Activated CD8-positive, alpha-beta memory T cell treated with anti-CD3 and anti-CD28 coated beads for 4 hours (primary cell): ENCODE measurements around the gene SNX3.
"Not testable (repeated sequence)": the region's sequence is repeated elsewhere in the genome, so short reads cannot be mapped to it uniquely, and the experiment has no call there.

ENCODE experiments used
- DNase-seq, 2 donors: peaks; one replicate each; pipeline ENCODE4 v3.0.0-alpha.2; 2020; ENCODE audit warnings: low read depth in 2 of 2

SNX3 gene

DNA sequence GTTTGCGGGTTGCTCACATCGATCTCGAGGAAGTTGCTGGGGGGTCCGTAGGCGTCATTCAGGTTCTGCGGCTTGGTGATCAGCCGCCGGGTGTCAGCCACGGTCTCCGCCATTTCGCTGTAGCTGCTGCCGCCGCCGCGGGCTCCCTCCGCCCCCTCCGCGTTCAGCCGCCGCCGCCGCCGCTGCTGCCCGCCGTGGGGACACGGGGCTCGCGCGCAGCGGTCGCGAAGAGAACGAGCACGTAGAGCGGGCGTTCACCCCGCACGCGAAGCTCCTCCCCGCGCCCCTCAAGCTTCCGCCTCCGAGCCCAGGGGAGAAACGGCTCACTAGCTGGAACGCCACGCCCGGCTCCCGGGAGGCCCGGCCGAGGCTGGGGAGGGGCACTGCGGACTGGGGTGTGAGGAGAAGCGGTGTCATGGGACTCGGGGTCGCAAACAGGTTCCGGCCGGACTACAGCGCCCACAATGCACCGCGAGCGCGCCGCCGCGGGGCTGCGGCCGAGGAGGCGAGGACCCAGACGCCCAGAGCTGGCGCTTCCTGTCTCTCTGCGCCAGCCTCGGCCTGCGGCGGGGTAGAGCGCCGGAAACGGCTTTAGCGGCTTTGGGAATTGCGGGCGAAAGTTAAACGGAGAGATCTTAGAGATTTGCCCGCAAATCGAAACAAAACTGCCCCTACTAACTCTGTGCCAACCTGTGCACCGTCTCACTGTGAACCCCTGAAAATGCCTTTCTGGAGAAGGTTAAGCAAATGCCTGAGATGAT lies at the start of gene SNX3:
Gene SNX3, minus strand, starts transcription at position 232 of the 761 bp plus-strand sequence. Its CDS starts 119 bp downstream, at position 113.
- peak; percentile 72 to 75 for DNase-seq

- DNase-seq, result no peak
Measured at GRCh38 chr6:108309844-108310243, 49.0 kb upstream of the SNX3 start.

GRCh38 chr6:108308641-108309040 lies 47.8 kb upstream of the SNX3 start:
- not testable (repeated sequence) for DNase-seq

GRCh38 chr6:108304646-108305045 lies 43.8 kb upstream of the SNX3 start:
- no peak for DNase-seq

DNA sequence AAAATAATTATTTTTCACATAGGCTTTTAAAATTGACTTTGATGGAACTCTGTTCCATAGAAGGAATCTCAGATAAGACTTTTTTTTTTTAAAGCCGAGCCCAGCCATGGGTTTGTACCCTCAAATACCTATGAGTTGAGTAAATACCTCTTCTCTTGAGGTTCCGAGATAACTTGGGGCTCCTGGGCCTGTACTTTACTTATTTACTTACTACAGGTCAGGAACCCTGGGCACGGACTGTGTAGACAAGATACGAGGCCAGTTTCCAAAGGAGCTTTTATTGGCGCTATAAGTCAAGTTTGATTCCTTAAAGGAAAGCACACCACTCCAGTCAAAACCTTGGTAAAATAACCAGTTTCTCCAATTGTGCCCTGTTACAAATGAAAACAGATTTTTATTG lies 41.5 kb upstream of the SNX3 start:
- DNase-seq, result no peak

- DNase-seq, result no peak
Measured at GRCh38 chr6:108295676-108296075, 34.8 kb upstream of the SNX3 start.

DNA sequence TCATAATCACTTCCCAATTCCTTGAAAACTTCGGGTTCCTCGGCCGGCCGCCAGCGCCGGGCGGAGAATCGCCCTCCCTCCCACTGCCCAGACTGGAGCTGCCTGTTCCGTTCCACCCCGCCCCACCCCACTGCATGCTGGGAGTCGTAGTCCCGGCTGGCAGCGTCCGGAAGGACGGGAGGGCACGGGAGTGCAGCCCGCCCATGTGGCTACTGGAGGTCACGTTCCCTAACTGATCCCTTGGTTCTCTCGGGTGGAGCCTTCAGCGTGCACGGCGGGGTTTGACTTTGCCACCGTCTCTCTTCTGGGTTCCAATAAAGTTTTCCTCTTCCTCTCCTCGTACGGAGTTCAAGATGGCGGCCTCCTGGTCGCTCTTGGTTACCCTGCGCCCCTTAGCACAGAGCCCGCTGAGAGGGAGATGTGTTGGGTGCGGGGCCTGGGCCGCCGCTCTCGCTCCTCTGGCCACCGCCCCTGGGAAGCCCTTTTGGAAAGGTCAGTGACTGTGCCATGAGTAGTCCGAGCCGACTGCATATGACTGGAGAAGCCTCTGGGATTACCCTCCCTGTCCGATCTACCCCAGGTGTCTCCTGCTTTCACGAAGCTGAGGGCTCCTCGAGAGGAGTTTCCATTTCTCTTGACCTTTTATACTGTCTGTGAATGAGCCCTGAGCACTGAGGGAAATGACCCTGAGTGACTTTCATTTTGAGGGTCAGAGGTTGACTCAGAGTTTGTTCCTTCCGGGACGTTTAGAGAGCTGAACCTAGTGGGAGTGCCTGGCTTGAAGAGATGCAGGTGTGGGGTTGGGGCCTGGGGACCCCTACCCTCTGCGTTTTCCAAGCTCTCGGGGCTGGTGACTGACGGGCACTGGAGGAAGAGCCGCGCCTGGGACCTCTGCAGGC lies 34.1 kb upstream of the SNX3 start, which contains the start of gene AFG1L:
Gene AFG1L, plus strand, starts transcription at position 328 of the 899 bp plus-strand sequence. Its CDS starts 26 bp downstream, at position 354.
- peak; percentile 74 to 75 for DNase-seq

- no peak for DNase-seq
Measured at GRCh38 chr6:108294297-108294726, 33.5 kb upstream of the SNX3 start.

GRCh38 chr6:108293527-108294296 lies 32.9 kb upstream of the SNX3 start:
- no peak for DNase-seq

DNA sequence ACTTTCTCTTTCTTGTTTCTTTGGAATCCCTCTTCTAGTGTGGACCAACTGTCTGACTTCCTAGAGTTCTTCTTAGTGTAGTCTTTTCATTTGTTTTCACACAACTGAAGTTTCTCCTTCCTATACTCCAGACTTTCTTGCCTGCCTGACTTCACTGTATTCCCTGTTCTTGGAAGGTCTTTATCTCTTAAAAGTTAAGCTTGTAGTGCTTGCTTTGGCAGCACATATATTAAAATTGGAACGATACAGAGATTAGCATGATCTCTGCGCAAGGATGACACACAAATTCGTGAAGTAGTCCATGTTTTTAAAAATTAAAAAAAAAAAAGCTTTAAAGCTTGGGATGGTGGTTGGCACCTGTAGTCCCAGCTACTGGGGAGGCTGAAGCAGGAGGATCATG lies 31.7 kb upstream of the SNX3 start:
- DNase-seq, result not testable (repeated sequence)

DNA sequence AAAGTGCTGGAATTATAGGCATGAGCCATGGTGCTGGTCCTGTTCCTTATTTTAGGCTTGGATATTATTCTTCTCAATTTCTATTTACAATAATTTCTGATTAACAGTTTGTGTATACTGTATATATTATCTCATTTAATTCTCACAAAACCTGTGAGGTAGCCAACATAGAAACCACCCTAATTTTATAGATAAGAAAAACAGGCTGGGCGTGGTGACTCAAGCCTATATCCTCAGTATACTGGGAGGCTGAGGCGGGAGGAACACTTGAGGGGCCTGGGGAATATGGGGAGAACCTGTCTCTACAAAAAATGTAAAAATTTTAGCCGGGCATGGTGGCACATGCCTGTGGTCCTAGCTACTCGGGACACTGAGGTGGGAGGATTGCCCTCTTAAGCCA lies 30.3 kb upstream of the SNX3 start:
- no peak for DNase-seq

GRCh38 chr6:108288742-108289141 lies 27.9 kb upstream of the SNX3 start:
- no peak for DNase-seq

GRCh38 chr6:108287373-108287772 lies 26.5 kb upstream of the SNX3 start:
- no peak for DNase-seq

DNA sequence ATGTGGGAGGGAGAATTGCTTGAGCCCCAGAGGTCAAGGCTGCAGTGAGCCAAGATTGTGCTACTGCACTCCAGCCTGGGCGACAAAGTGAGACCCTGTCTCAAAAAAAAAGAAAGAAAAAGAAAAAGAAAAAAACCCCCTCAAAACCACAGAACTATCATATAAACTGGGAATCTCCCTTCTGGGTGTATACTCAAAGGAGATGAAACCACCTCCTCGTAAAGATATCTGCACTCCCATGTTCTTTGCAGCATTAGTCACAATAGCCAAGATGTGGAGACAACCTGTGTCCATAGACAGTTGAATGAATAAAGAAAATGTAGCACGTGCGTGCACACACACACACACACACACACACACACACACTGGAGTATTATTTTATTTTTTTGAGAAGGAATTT lies 25.5 kb upstream of the SNX3 start:
- no peak for DNase-seq

- no peak for DNase-seq
Measured at GRCh38 chr6:108285381-108285780, 24.5 kb upstream of the SNX3 start.

- DNase-seq, result no peak
Measured at GRCh38 chr6:108277831-108278230, 17.0 kb upstream of the SNX3 start.

GRCh38 chr6:108277295-108277694 lies 16.5 kb upstream of the SNX3 start:
- no peak for DNase-seq

DNA sequence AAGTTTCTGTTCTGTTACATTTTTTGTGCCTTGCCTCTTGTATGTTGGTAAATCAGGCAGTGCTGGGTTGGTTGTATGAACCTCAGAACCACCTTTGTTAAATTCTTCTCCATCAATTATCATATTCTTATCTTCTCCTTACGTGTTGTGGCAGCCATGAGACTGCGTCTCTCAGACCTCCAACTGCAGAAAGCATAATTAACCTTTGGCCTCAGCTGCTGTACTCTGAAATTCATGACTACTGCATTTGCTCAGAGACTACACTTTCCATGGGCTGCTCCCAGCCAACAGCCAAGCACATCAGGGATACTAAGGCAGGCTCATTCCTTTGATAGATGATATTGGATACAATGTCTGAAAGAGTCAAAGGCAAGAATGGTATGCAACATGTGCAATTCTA lies 15.1 kb upstream of the SNX3 start:
- DNase-seq, result no peak

DNA sequence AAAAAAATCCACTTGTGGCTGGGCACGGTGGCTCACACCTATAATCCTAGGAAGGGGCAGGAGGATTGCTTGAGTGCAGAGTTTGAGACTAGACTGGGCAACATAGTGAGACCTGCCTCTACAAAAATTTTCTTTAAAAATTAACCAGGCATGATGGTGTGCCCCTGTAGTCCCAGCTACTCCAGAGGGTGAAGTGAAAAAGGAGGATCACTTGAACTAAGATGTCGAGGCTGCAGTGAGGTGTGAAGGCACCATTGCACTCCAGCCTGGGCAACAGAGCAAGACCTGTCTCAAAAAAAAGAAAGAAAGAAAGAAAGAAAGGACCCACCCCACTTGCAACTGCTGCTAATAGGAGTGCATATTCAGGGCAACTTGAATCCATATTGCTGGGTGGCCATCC lies 13.7 kb upstream of the SNX3 start:
- DNase-seq, result no peak

DNA sequence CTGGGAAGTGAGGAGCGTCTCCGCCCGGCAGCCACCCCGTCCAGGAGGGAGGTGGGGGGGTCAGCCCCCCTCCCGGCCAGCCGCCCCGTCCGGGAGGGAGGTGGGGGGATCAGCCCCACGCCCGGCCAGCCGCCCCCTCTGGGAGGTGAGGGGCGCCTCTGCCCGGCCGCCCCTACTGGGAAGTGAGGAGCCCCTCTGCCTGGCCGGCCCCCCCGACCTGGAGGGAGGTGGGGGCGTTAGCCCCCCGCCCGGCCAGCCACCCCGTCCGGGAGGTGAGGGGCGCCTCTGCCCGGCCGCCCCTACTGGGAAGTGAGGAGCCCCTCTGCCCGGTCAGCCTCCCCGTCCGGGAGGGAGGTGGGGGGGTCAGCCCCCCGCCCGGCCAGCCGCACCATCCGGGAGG lies 9.1 kb upstream of the SNX3 start:
- not testable (repeated sequence) for DNase-seq

GRCh38 chr6:108268845-108269244 lies 8.0 kb upstream of the SNX3 start:
- no peak for DNase-seq

- DNase-seq, result no peak
Measured at GRCh38 chr6:108263371-108263770, 2.5 kb upstream of the SNX3 start.
